ENCODE data around the gene PLXNA2. TPM values are rescaled to one million over a fixed set of nuclear protein-coding genes. Genes with fewer than 3 reads are reported as not detected.
A peak's percentile ranks its signal among the peaks of the same experiment; 100 is the strongest.

PLXNA2 gene
- total RNA-seq, 1 donor from 2014 or later: 1.7 TPM

GRCh38 chr1:208231881-208232661 lies 12.1 kb downstream of the PLXNA2 start:
- H3K9me3 ChIP-seq (ENCODE audit: low read depth): no peaks in the 10 kb centered on the region
- Mint-ChIP-seq H3K9me3 (no peaks in the 10 kb centered on the region), H3K4me3 (no peak overlapping the region), H3K27ac (no peak overlapping the region), H3K36me3 (peaks cover 15% of the 10 kb centered on the region), H3K27me3 (ENCODE audit: insufficient read depth, low read depth) (peaks cover 8% of the 10 kb centered on the region), H3K4me1 (peaks cover 80% of the 10 kb centered on the region)
- peaks cover 21% of the 10 kb centered on the region for H3F3A ChIP-seq (ENCODE audit: low read depth)
- H3K79me2 ChIP-seq (ENCODE audit: low read depth): no peaks in the 10 kb centered on the region
- H4K20me1 ChIP-seq (ENCODE audit: low read depth): peaks cover 4% of the 10 kb centered on the region
- no peak overlapping the region for H3K9ac ChIP-seq
- H3K4me2 ChIP-seq: peak overlapping the region; percentile 11
- no peaks in the 10 kb centered on the region for H3K36me3 ChIP-seq
- DNase-seq (ENCODE audit: low spot score): peak; percentile 31
- H3K4me1 ChIP-seq: peaks cover 51% of the 10 kb centered on the region
- no peak overlapping the region for H2AFZ ChIP-seq (replicated peaks)
- TF ChIP-seq, protein P1, sequence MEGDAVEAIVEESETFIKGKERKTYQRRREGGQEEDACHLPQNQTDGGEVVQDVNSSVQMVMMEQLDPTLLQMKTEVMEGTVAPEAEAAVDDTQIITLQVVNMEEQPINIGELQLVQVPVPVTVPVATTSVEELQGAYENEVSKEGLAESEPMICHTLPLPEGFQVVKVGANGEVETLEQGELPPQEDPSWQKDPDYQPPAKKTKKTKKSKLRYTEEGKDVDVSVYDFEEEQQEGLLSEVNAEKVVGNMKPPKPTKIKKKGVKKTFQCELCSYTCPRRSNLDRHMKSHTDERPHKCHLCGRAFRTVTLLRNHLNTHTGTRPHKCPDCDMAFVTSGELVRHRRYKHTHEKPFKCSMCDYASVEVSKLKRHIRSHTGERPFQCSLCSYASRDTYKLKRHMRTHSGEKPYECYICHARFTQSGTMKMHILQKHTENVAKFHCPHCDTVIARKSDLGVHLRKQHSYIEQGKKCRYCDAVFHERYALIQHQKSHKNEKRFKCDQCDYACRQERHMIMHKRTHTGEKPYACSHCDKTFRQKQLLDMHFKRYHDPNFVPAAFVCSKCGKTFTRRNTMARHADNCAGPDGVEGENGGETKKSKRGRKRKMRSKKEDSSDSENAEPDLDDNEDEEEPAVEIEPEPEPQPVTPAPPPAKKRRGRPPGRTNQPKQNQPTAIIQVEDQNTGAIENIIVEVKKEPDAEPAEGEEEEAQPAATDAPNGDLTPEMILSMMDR (IDR thresholded peaks at IDR 0.05): no peak
- TF ChIP-seq EZH2phosphoT487 (IDR thresholded peaks at IDR 0.05) (no peak), EZH2 (IDR thresholded peaks at IDR 0.05) (no peak)
- no peak overlapping the region for H3K27ac ChIP-seq
- no peaks in the 10 kb centered on the region for H3K27me3 ChIP-seq
- no peak overlapping the region for H3K4me3 ChIP-seq

DNA sequence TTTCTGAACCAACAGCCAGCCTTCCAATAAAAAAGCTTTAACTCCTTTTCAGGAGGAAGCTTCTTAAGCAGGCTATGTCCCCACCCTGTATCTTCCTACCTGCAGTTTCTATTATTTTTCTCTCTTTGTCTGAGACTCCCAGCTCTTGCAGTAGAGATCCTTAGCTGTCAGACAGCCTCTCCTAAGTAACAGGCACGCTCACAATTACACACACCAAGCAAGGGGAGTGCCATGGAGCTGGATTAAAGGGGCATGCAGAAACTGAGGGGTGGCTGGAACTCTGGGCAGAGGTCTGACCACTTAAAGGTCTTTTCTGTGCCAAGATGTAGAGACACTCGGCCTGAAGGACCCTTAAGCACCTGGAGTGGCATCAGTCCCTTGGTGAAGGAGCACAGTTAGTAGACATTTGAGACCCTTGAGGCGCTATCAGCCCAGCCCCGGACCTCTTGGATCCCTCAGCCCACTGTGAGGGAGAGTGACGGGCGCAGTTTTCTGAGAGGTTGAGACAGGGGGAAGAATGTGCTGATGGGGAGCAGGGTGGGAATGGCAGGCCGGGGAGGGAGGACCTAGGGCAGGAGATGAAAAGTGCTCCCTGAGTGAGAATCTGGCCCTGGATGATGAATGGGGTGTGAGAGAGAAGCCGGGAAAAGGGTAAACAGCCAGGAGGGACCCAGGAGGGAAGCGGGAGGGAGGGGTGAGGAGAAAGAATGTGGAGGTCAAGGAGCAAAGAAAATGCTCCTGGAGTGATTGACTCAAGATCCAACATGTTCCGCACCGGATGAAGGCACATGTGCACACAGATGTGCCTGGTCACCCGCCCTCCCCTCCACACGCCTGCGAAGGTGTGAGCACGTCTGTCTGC lies 13.3 kb downstream of the PLXNA2 start:
- no peaks in the 10 kb centered on the region for H3K27me3 ChIP-seq
- no peak overlapping the region for H3K9ac ChIP-seq
- Mint-ChIP-seq H3K27ac (peak overlapping the region; percentile 81), H3K4me1 (peaks cover 79% of the 10 kb centered on the region), H3K4me3 (no peak overlapping the region), H3K27me3 (ENCODE audit: insufficient read depth, low read depth) (peaks cover 6% of the 10 kb centered on the region), H3K9me3 (no peaks in the 10 kb centered on the region), H3K36me3 (peaks cover 15% of the 10 kb centered on the region)
- TF ChIP-seq EZH2 (IDR thresholded peaks at IDR 0.05) (no peak), EZH2phosphoT487 (IDR thresholded peaks at IDR 0.05) (no peak)
- TF ChIP-seq, protein P1 (IDR thresholded peaks at IDR 0.05): no peak
- no peak overlapping the region for H3K4me3 ChIP-seq
- H3K79me2 ChIP-seq (ENCODE audit: low read depth): no peaks in the 10 kb centered on the region
- no peaks in the 10 kb centered on the region for H3K36me3 ChIP-seq
- H3K27ac ChIP-seq: no peak overlapping the region
- DNase-seq (ENCODE audit: low spot score): no peak
- H3K4me2 ChIP-seq: no peak overlapping the region
- peaks cover 21% of the 10 kb centered on the region for H3F3A ChIP-seq (ENCODE audit: low read depth)
- H3K4me1 ChIP-seq: peaks cover 59% of the 10 kb centered on the region
- H3K9me3 ChIP-seq (ENCODE audit: low read depth): no peaks in the 10 kb centered on the region
- peaks cover 4% of the 10 kb centered on the region for H4K20me1 ChIP-seq (ENCODE audit: low read depth)
- no peak overlapping the region for H2AFZ ChIP-seq (replicated peaks)

DNA sequence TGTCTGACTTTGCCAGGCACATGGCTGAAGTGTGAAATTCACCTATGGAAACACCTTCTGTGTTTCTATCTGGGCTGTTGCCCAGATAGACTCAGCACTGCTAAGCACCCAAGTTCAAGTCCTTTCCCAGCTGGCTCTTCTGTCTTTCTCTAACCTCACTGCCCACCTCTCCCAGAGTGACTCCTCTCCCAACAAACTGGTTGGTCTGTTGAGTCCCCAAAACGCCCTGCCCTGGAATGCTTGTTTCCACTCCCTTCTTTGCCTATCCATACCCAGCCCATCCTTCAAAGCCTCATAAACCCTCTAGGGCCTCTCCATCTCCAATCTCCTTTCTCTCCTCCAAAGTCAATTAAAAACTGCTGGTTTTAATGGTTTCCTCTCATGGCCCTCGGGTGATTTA lies 15.6 kb downstream of the PLXNA2 start:
- no peak overlapping the region for H3K27ac Mint-ChIP-seq

More for the DNA sequence above, 15.6 kb downstream of the PLXNA2 start:
- no peaks in the 10 kb centered on the region for H3K9me3 ChIP-seq (ENCODE audit: low read depth)
- H3K9me3 Mint-ChIP-seq: no peaks in the 10 kb centered on the region
- DNase-seq (ENCODE audit: low spot score): no peak
- no peak overlapping the region for H2AFZ ChIP-seq (replicated peaks)
- no peak overlapping the region for H3K4me2 ChIP-seq
- H3K36me3 Mint-ChIP-seq: peaks cover 16% of the 10 kb centered on the region
- peaks cover 14% of the 10 kb centered on the region for H3F3A ChIP-seq (ENCODE audit: low read depth)
- H3K27me3 ChIP-seq: no peaks in the 10 kb centered on the region
- no peaks in the 10 kb centered on the region for H3K36me3 ChIP-seq
- H3K9ac ChIP-seq: no peak overlapping the region
- H3K27ac ChIP-seq: no peak overlapping the region
- H4K20me1 ChIP-seq (ENCODE audit: low read depth): peaks cover 4% of the 10 kb centered on the region
- H3K4me1 Mint-ChIP-seq: peaks cover 73% of the 10 kb centered on the region
- no peaks in the 10 kb centered on the region for H3K79me2 ChIP-seq (ENCODE audit: low read depth)
- H3K4me1 ChIP-seq: peaks cover 41% of the 10 kb centered on the region
- TF ChIP-seq, protein P1 (IDR thresholded peaks at IDR 0.05): no peak
- TF ChIP-seq EZH2phosphoT487 (IDR thresholded peaks at IDR 0.05) (no peak), EZH2 (IDR thresholded peaks at IDR 0.05) (no peak)
- H3K4me3 Mint-ChIP-seq: no peak overlapping the region
- H3K4me3 ChIP-seq: no peak overlapping the region
- peaks cover 6% of the 10 kb centered on the region for H3K27me3 Mint-ChIP-seq (ENCODE audit: insufficient read depth, low read depth)
